ENCODE data around the gene OFD1.

OFD1 gene

GRCh38 chrX:13797512-13797911 is 63.0 kb downstream of the OFD1 start:
- no peak for DNase-seq

GRCh38 chrX:13798184-13798583 is 63.6 kb downstream of the OFD1 start:
- no peak for DNase-seq

DNA sequence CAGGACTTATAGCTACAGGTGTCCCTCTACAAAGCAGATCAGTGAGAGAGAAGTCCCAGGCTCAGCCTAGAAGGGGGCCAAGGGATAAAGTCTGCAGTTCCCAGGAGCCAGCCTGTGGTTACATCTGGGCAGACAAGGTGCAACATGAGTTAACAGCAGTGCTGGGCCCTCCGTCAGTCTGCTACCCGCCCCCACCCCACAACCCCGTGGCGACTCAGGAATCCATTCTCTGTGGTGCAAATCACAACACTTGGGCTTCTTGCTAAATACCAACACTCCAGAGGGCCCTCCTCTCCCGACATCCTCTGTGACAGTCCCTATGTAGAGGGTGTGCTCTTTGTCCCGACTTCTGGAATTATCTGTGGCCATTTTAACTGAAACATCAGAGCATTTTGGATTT is 68.6 kb downstream of the OFD1 start:
- DNase-seq: no peak

DNA sequence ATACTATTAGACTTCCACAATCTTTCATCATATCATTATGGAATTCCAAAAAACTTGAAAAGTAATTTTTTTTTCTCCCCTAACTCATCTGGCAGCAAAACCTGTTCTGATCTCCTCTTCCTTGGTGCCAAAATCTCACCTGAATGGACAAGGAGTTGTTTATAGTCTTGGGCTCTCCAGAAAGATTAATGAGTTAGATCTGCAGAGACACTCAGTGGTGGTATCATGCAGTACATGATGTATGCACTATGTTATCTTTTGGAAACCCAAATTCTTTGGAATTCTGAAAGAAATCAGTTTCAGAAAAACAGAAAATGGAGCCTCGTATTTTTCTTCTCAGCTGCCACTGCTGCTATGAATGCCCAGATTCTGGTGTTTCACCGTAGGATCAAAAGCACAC is 70.7 kb downstream of the OFD1 start:
- DNase-seq: no peak

- DNase-seq: no peak
Measured at GRCh38 chrX:13808293-13808692, 73.7 kb downstream of the OFD1 start.

GRCh38 chrX:13808865-13809264 is 74.3 kb downstream of the OFD1 start:
- peak; percentile 36 for DNase-seq

DNA sequence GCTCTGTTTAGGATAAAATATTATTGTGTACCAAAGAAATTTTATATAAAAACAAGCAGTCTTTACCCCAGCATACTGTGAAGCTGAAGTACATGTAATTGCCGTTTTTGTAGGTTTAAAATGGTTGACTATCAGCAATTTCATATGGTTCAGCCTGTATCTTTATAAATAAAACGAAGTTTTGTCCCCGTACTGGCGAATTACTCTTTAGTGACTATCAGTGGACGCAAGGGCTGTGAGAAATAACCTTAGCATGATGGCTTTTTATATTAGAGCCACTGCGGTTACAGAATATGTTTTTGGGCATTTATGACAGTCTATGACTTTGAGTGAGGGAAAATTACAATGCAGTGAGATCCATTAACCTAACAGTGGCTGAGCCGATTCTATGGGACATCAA is 81.1 kb downstream of the OFD1 start:
- DNase-seq: no peak

- no peak for DNase-seq
Measured at GRCh38 chrX:13816176-13816575, 81.6 kb downstream of the OFD1 start.

GRCh38 chrX:13816643-13817627 is 82.4 kb downstream of the OFD1 start, which contains the start of gene GPM6B:
Gene GPM6B, minus strand, starts transcription at chrX:13817093. Its CDS starts 189 bp downstream, at chrX:13816904.
- no peak for DNase-seq

Measured in fibroblast of skin of right biceps (primary cell).